Measurements from ENCODE around the gene PRMT7. TPM values are rescaled to one million over a fixed set of nuclear protein-coding genes. Genes with fewer than 3 reads are reported as not detected.

The PRMT7 gene
- total RNA-seq, 2 experiments from 2014 or later, result 80.4 to 85.1 TPM

DNA sequence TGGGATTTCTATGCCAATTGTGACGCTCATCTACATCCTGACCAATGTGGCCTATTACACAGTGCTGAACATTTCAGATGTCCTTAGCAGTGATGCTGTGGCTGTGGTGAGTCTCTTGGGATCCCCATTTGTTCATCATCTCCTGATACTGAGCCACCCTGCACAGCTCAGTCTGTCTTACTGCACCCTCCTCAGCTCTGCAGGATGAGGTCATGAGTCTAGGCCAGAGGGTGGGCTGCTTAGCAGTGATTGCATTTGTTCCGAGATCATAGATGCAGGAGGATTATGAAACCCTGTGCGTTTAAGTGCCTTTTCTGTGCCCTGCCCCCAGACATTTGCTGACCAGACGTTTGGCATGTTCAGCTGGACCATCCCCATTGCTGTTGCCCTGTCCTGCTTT lies 19.6 kb upstream of the PRMT7 start:
- Histone ChIP-seq H3K4me3 (ENCODE audit: low read depth, low read length, poor library complexity, severe bottlenecking) (no peak overlapping the region), H3K27ac (ENCODE audit: low read depth, low read length, poor library complexity, severe bottlenecking) (no peak overlapping the region), H4K20me1 (ENCODE audit: insufficient read depth, low read length) (no peaks in the 10 kb centered on the region), H3K4me1 (ENCODE audit: insufficient read depth, low read length, poor library complexity, severe bottlenecking) (peaks cover 59% of the 10 kb centered on the region), H3K9me2 (ENCODE audit: insufficient read depth, low read length) (no peaks in the 10 kb centered on the region), H3K36me3 (ENCODE audit: insufficient read depth, low read length) (peaks cover 94% of the 10 kb centered on the region), H3K9me3 (ENCODE audit: low read length) (no peaks in the 10 kb centered on the region), H2AFZ (ENCODE audit: low read length) (no peak overlapping the region), H3K79me2 (ENCODE audit: insufficient read depth, low read depth, low read length) (peaks cover 19% of the 10 kb centered on the region; the same call in 1 of the 2 replicates), H3K4me2 (ENCODE audit: low read length) (no peak overlapping the region)
- DNase-seq (ENCODE audit: low spot score), result no peak
- ChIA-PET POLR2A (interaction anchor here (1.2 to 3.4 kb wide), 2 partner anchors 8 to 20 kb away, joined by 3 to 18 read pairs; partner anchors contain the start of genes PRMT7 and SLC7A6OS), CTCF (ENCODE audit: unreplicated experiment) (interaction anchor here (1.1 to 1.6 kb wide), 2 partner anchors 27 to 30 kb away, joined by 3 to 4 read pairs; partner anchors contain the start of gene SLC7A6)
- TF ChIP-seq, protein P1, sequence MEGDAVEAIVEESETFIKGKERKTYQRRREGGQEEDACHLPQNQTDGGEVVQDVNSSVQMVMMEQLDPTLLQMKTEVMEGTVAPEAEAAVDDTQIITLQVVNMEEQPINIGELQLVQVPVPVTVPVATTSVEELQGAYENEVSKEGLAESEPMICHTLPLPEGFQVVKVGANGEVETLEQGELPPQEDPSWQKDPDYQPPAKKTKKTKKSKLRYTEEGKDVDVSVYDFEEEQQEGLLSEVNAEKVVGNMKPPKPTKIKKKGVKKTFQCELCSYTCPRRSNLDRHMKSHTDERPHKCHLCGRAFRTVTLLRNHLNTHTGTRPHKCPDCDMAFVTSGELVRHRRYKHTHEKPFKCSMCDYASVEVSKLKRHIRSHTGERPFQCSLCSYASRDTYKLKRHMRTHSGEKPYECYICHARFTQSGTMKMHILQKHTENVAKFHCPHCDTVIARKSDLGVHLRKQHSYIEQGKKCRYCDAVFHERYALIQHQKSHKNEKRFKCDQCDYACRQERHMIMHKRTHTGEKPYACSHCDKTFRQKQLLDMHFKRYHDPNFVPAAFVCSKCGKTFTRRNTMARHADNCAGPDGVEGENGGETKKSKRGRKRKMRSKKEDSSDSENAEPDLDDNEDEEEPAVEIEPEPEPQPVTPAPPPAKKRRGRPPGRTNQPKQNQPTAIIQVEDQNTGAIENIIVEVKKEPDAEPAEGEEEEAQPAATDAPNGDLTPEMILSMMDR (conservative IDR thresholded peaks at IDR 0.05; ENCODE audit: low read length), result no peak
- no TSS peak for BruUV-seq (replicated peaks)
- intact Hi-C loops (cut with micrococcal nuclease; ENCODE audit: unreplicated experiment), result no loop called here

DNA sequence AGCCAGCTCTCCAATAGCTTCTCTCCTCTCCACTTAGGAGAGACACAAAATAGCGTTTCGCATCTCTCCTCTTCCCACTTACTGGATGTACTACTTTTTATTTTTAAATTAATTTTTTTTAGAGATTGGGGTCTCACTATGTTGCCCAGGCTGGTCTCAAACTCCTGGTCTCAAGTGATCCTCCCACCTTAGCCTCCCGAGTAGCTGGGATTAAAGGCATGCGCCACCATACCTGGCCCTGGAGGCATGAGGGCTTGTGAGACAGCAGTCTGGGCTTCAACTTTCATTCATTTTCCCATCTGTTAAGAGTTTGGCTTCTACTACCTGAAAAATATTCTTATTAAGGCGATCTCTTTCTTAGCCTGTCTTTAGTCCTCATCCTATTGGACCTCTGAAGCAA lies 18.4 kb upstream of the PRMT7 start:
- Histone ChIP-seq H3K9me3 (ENCODE audit: low read length) (no peaks in the 10 kb centered on the region), H2AFZ (ENCODE audit: low read length) (no peak overlapping the region), H3K9me2 (ENCODE audit: insufficient read depth, low read length) (no peaks in the 10 kb centered on the region), H3K36me3 (ENCODE audit: insufficient read depth, low read length) (peaks cover 95% of the 10 kb centered on the region), H3K4me2 (ENCODE audit: low read length) (no peak overlapping the region), H3K27ac (ENCODE audit: low read depth, low read length, poor library complexity, severe bottlenecking) (no peak overlapping the region), H3K4me1 (ENCODE audit: insufficient read depth, low read length, poor library complexity, severe bottlenecking) (peaks cover 47% of the 10 kb centered on the region), H3K79me2 (ENCODE audit: insufficient read depth, low read depth, low read length) (0 out of 2 replicates have a peak, but pooled peaks cover 8% of the 10 kb centered on the region), H3K4me3 (ENCODE audit: low read depth, low read length, poor library complexity, severe bottlenecking) (no peak overlapping the region), H4K20me1 (ENCODE audit: insufficient read depth, low read length) (no peaks in the 10 kb centered on the region)
- DNase-seq (ENCODE audit: low spot score), result no peak
- intact Hi-C loops (cut with micrococcal nuclease; ENCODE audit: unreplicated experiment), result no loop called here
- POLR2A ChIA-PET, result interaction anchor here (0.5 to 3.4 kb wide), 3 partner anchors 9 to 26 kb away, joined by 3 to 18 read pairs (median 3); partner anchors contain the start of genes PRMT7 and SLC7A6OS
- BruUV-seq (replicated peaks), result no TSS peak
- TF ChIP-seq, protein P1 (conservative IDR thresholded peaks at IDR 0.05; ENCODE audit: low read length), result no peak
- TF ChIP-seq EZH2phosphoT487 (IDR thresholded peaks at IDR 0.05; ENCODE audit: borderline replicate concordance, low read depth, low read length), result no peak
- CTCF ChIA-PET (ENCODE audit: unreplicated experiment), result interaction anchor here (1.1 to 1.6 kb wide), 2 partner anchors 29 to 31 kb away, joined by 3 to 4 read pairs; partner anchors contain the start of gene SLC7A6

DNA sequence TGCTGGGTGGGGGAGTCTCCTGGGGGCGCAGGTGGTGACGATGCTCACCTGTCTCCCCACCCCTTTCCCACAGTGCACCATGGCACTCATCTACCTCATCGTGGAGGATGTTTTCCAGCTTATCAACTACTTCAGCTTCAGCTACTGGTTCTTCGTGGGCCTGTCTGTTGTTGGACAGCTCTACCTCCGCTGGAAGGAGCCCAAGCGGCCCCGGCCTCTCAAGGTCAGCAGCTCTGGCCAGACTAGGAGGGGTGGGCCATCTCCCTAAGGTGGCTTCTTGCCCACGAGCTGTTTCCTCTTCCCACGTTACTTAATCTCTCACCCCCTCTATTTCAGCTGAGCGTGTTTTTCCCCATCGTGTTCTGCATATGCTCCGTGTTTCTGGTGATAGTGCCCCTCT lies 14.5 kb upstream of the PRMT7 start:
- no peak for TF ChIP-seq EZH2phosphoT487 (IDR thresholded peaks at IDR 0.05; ENCODE audit: borderline replicate concordance, low read depth, low read length)
- TF ChIP-seq, protein P1 (conservative IDR thresholded peaks at IDR 0.05; ENCODE audit: low read length), result no peak
- no peak overlapping the region for H2AFZ ChIP-seq (ENCODE audit: low read length)
- H3K4me3 ChIP-seq (ENCODE audit: low read depth, low read length, poor library complexity, severe bottlenecking), result no peak overlapping the region
- peaks cover 100% of the 10 kb centered on the region for H3K36me3 ChIP-seq (ENCODE audit: insufficient read depth, low read length)
- ChIA-PET CTCF (ENCODE audit: unreplicated experiment) (no interaction called here), POLR2A (interaction anchor here (0.5 to 1.3 kb wide), 5 partner anchors 8 to 1148 kb away, joined by 3 to 5 read pairs (median 3); no protein-coding TSS in a partner anchor)
- BruUV-seq (replicated peaks), result no TSS peak
- no peak overlapping the region for H3K27ac ChIP-seq (ENCODE audit: low read depth, low read length, poor library complexity, severe bottlenecking)
- no peak for DNase-seq (ENCODE audit: low spot score)
- H3K9me2 ChIP-seq (ENCODE audit: insufficient read depth, low read length), result no peaks in the 10 kb centered on the region
- intact Hi-C loops (cut with micrococcal nuclease; ENCODE audit: unreplicated experiment), result no loop called here
- H4K20me1 ChIP-seq (ENCODE audit: insufficient read depth, low read length), result peaks cover 6% of the 10 kb centered on the region; the same call in 1 of the 2 replicates
- H3K79me2 ChIP-seq (ENCODE audit: insufficient read depth, low read depth, low read length), result no peaks in the 10 kb centered on the region
- no peaks in the 10 kb centered on the region for H3K9me3 ChIP-seq (ENCODE audit: low read length)
- H3K4me2 ChIP-seq (ENCODE audit: low read length), result no peak overlapping the region
- H3K4me1 ChIP-seq (ENCODE audit: insufficient read depth, low read length, poor library complexity, severe bottlenecking), result peaks cover 10% of the 10 kb centered on the region

Data from OCI-LY7 (cell line).